HuH-7.5 (cell line): ENCODE data around the gene ADAM11.
A peak's percentile ranks its signal among the peaks of the same experiment; 100 is the strongest.

ENCODE experiments used
- DNase-seq: peaks from one replicate; pipeline ENCODE4 v3.0.0; 2011; ENCODE audit warnings: low spot score

The ADAM11 gene

GRCh38 chr17:44830359-44831288, 71.8 kb downstream of the ADAM11 start:
- DNase-seq = peak; percentile 27

GRCh38 chr17:44831371-44831770, 72.6 kb downstream of the ADAM11 start:
- no peak for DNase-seq
